GM10266 (cell line): ENCODE results near the gene CHD6.

ENCODE experiments used
- DNase-seq: peaks from one replicate; pipeline ENCODE4 v3.0.0; 2012; ENCODE audit errors: extremely low spot score
- CTCF ChIP-seq: IDR thresholded peaks from 2 replicates; pipeline ENCODE4 v1.5.1; 2012; ENCODE audit warnings: mild to moderate bottlenecking, low read depth; ENCODE audit not compliant: control insufficient read depth, insufficient read depth; ENCODE audit errors: missing control alignments

Gene CHD6

GRCh38 chr20:41533537-41534136, 84.5 kb downstream of the CHD6 start:
- DNase-seq: no peak

DNA sequence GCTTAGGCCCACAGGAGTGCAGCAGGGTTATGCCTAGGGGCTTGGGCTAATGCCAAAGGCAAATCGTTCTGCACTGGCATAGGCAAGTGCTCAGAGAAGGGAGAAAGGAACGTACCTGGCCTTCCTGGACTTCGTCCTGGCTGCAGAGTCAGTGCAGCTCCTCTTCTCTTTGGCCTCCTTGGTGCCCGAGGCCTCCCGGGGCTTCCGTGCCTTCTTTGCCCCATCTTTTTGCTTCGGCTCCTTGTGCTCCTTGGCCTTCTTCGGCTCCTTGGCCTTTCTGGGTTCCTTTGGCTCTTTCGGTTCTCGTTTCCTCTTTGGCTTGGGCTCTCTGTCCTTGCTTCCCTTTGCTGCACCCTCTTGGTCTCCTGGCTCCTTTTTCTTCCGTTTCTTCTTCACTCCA, 85.2 kb downstream of the CHD6 start:
- DNase-seq: no peak
- TF ChIP-seq CTCF: no peak

More at GRCh38 chr20:41533537-41534136, 84.5 kb downstream of the CHD6 start:
- TF ChIP-seq CTCF: no peak

DNA sequence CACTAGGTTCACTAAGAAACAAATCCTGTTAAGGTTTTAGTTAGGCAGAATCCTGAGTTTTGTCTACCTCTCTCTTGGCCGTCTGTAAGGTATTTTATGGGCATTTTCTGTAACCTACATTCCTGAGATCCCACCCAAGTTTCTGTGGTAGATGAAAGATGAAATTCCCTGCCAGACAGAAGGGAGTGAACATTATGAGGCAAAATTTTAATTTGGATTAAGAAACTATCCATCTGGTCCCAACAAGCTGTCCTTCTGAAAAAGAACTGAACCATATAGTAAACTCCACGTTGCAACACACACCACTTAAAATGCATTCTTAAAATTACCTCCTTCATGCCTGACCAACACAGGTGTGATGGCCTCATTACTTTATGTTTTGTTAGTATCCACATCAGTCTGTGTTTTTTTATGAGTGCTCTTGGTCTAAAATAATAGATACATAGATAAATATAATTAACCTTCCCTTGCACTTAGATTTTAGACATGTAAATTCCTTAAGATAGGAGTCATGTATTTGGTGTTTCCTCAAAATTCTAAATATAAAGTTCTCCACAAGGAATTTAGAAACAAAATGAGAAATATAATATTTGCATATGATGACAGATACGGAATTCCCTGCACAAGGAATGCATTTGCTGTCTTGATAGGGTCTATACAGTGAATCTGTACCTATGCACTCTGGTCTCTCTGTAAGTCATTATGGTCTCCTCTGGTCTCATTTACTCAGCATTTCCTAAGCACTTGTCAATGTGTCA, 86.5 kb downstream of the CHD6 start:
- no peak for DNase-seq
- TF ChIP-seq CTCF: no peak

DNA sequence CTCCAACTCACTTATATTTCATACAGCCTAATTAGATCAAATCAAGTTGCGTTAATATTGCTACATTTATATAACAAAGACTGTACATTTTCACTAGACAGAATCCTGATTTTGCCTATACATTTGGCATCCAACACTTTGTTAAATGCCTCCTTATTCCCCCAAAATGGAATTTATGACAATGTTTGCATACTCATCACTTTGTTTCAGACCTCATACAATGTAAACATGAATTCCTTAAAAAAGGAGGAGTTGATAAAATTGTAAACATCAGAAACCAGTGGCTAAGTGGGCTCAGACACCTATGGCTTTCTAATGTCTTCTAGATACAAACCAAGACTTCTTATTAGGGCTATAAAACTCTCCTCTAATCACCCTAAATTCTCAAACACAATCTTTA, 87.3 kb downstream of the CHD6 start:
- DNase-seq: no peak
- no peak for TF ChIP-seq CTCF

GRCh38 chr20:41526327-41526726, 91.8 kb downstream of the CHD6 start:
- TF ChIP-seq CTCF: no peak
- DNase-seq: no peak

DNA sequence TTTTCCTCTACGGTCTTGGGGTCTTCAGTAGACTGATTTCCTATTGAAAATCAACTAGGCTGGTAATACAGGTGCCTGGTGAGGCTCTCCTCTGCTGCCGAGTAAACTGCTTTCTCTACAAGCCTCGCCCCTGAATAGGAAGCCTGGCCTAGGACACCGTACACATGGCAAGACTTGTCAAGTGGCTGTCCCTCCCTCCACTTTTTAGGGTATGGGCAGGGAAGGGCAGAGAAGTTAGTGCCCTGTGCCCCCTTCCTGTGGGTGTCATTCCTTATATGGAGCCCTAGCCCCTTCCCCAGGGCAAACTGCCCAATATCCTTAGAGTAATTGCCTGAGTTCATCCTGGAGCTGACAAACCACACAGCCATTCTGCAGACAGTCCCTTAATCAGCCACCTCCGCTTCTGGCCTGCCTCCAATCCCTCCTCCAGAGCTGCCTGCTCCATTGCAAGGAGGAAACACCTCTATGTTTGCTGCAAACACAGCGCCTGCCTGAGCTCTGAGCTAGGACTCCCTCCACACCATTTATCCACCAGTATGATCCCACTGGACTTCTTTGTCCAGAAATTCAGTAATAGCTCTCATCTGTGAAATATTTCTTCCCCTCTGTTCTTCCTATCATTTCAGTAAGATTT, 93.1 kb downstream of the CHD6 start:
- no peak for DNase-seq
- TF ChIP-seq CTCF: no peak

DNA sequence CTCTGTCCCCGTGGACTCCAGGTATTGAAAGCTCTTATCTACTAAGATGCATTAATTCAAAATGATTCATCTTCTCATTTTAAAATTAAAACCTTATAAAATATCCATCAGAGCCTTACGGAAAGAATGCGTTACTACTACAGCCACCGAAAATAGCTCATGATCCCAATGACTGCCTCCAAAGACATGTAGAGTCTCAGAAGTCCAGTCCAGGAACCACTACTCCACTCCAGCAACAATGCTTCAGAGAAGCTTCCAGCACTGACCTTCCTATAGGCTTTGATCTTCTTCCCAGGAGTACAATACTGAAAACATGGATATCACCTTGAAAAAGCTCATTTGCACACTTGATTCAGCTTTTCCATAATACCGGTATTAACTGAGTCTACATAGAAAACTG, 94.3 kb downstream of the CHD6 start:
- no peak for DNase-seq
- TF ChIP-seq CTCF: no peak
